Mesendoderm (in vitro differentiated cells): ENCODE measurements around the gene GRID2.
A peak's percentile ranks its signal among the peaks of the same experiment; 100 is the strongest.

Experiments
- DNase-seq: peaks from one replicate; pipeline ENCODE4 v3.0.0; 2013
- H2AK5ac ChIP-seq: 2 replicates; pipeline ENCODE4 v1.6.1; 2013; ENCODE audit warnings: low read length, inconsistent platforms
- H2BK120ac ChIP-seq: 2 replicates; pipeline ENCODE4 v1.6.1; 2013; ENCODE audit warnings: low read depth, mild to moderate bottlenecking, low read length, moderate library complexity, mixed read lengths
- H2BK15ac ChIP-seq: replicated peaks from 2 replicates; pipeline ENCODE4 v1.6.1; 2013; ENCODE audit warnings: low read depth, mild to moderate bottlenecking, moderate library complexity
- H2BK5ac ChIP-seq: 2 replicates; pipeline ENCODE4 v1.6.1; 2013; ENCODE audit warnings: low read length, inconsistent platforms
- H3K18ac ChIP-seq: 2 replicates; pipeline ENCODE4 v1.6.1; 2013; ENCODE audit warnings: mild to moderate bottlenecking, low read length, mixed read lengths
- H3K23ac ChIP-seq: one replicate; pipeline ENCODE4 v1.6.1; 2013; ENCODE audit warnings: low read length
- H3K27ac ChIP-seq: 2 replicates; pipeline ENCODE4 v1.5.1; 2013; ENCODE audit warnings: low read depth, mild to moderate bottlenecking, inconsistent platforms, low read length, moderate library complexity
- H3K27me3 ChIP-seq: 2 replicates; pipeline ENCODE4 v1.6.1; 2013; ENCODE audit warnings: low read length, control low read depth, mild to moderate bottlenecking, inconsistent platforms; ENCODE audit not compliant: insufficient read depth, poor library complexity
- H3K36me3 ChIP-seq: 2 replicates; pipeline ENCODE4 v1.6.1; 2013; ENCODE audit warnings: low read length, inconsistent platforms; ENCODE audit not compliant: control insufficient read depth, insufficient read depth
- H3K4ac ChIP-seq: one replicate; pipeline ENCODE4 v1.6.1; 2013; ENCODE audit warnings: low read depth, mild to moderate bottlenecking, low read length, moderate library complexity
- H3K4me1 ChIP-seq: 2 replicates; pipeline ENCODE4 v1.6.1; 2013; ENCODE audit warnings: low read depth, low read length, inconsistent platforms; ENCODE audit not compliant: control insufficient read depth
- H3K4me2 ChIP-seq: 2 replicates; pipeline ENCODE4 v1.6.1; 2013; ENCODE audit warnings: low read length
- H3K4me3 ChIP-seq: 2 replicates; pipeline ENCODE4 v1.5.1; 2013; ENCODE audit warnings: mild to moderate bottlenecking, low read length
- H3K56ac ChIP-seq: one replicate; pipeline ENCODE4 v1.6.1; 2013; ENCODE audit warnings: low read length
- H3K79me1 ChIP-seq: 2 replicates; pipeline ENCODE4 v1.6.1; 2013; ENCODE audit warnings: low read length, inconsistent platforms
- H3K79me2 ChIP-seq: 2 replicates; pipeline ENCODE4 v1.6.1; 2013; ENCODE audit warnings: mild to moderate bottlenecking, low read length; ENCODE audit not compliant: control insufficient read depth, insufficient read depth
- H3K9ac ChIP-seq: 2 replicates; pipeline ENCODE4 v1.6.1; 2013; ENCODE audit warnings: low read length, inconsistent platforms
- H4K5ac ChIP-seq: one replicate; pipeline ENCODE4 v1.6.1; 2013; ENCODE audit warnings: low read length
- H4K8ac ChIP-seq: one replicate; pipeline ENCODE4 v1.6.1; 2013; ENCODE audit warnings: low read depth, mild to moderate bottlenecking, control low read depth, low read length, moderate library complexity
- WGBS: extraction: QIAGEN DNeasy Blood & Tissue Kit; methylation state at CpG from one replicate; pipeline ENCODE4 v1.1.7; 2013; ENCODE audit warnings: low lambda C conversion rate, missing lambda C conversion rate; ENCODE audit not compliant: insufficient coverage; ENCODE audit errors: extremely low coverage; 5-methylcytosine and 5-hydroxymethylcytosine counted together

GRID2 gene

GRCh38 chr4:93063325-93063724 lies 759.6 kb downstream of the GRID2 start:
- no peak overlapping the region for H2AK5ac ChIP-seq
- no peak overlapping the region for H2BK120ac ChIP-seq
- H2BK5ac ChIP-seq: no peak overlapping the region
- no peaks in the 10 kb centered on the region for H3K27me3 ChIP-seq
- no peak overlapping the region for H3K4me2 ChIP-seq
- no peak overlapping the region for H2BK15ac ChIP-seq
- H4K5ac ChIP-seq: no peak overlapping the region
- H3K4me1 ChIP-seq: no peaks in the 10 kb centered on the region
- H3K4me3 ChIP-seq: no peak overlapping the region
- H3K36me3 ChIP-seq: no peaks in the 10 kb centered on the region
- DNase-seq: no peak
- H3K79me2 ChIP-seq: no peaks in the 10 kb centered on the region
- H3K9ac ChIP-seq: no peak overlapping the region
- no peak overlapping the region for H3K23ac ChIP-seq
- H4K8ac ChIP-seq: no peak overlapping the region
- H3K27ac ChIP-seq: no peak overlapping the region
- no peak overlapping the region for H3K18ac ChIP-seq
- H3K4ac ChIP-seq: no peak overlapping the region
- no peaks in the 10 kb centered on the region for H3K79me1 ChIP-seq
- no peak overlapping the region for H3K56ac ChIP-seq

DNA sequence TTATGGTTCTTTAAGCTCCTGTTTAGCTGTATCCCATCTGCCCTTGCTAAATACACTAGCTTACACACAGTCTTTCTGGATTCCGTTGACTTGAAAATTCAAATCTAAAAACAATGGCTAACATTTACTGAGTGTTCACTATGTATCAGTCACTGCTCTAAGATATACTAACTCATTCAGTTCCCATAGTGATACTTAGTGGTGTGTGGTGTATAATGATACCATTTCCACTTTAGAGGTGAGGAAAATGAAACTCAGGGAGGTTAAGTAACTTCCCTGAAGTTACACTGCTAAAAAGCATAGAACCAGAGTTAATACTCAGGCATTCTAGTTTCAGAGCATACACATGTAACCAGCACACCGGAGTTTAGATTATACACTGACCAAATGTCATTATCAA lies 762.0 kb downstream of the GRID2 start:
- H2AK5ac ChIP-seq: no peak overlapping the region
- H3K4me3 ChIP-seq: no peak overlapping the region
- no CpG with 5 or more reads among the region's 2 CpGs for WGBS
- H3K79me2 ChIP-seq: no peaks in the 10 kb centered on the region
- DNase-seq: no peak
- H3K4ac ChIP-seq: no peak overlapping the region
- no peak overlapping the region for H4K8ac ChIP-seq
- no peaks in the 10 kb centered on the region for H3K4me1 ChIP-seq
- H3K23ac ChIP-seq: no peak overlapping the region
- H3K56ac ChIP-seq: no peak overlapping the region
- no peak overlapping the region for H3K18ac ChIP-seq
- H3K27me3 ChIP-seq: no peaks in the 10 kb centered on the region
- H3K36me3 ChIP-seq: no peaks in the 10 kb centered on the region
- no peaks in the 10 kb centered on the region for H3K79me1 ChIP-seq
- no peak overlapping the region for H2BK15ac ChIP-seq
- H3K9ac ChIP-seq: no peak overlapping the region
- H4K5ac ChIP-seq: no peak overlapping the region
- no peak overlapping the region for H3K4me2 ChIP-seq
- H2BK120ac ChIP-seq: no peak overlapping the region
- H2BK5ac ChIP-seq: no peak overlapping the region
- no peak overlapping the region for H3K27ac ChIP-seq

GRCh38 chr4:93066749-93067148 lies 763.0 kb downstream of the GRID2 start:
- Histone ChIP-seq H3K4me3 (no peak overlapping the region), H3K4me2 (no peak overlapping the region), H3K27me3 (no peaks in the 10 kb centered on the region), H2BK120ac (no peak overlapping the region), H2BK5ac (no peak overlapping the region), H3K23ac (no peak overlapping the region), H3K56ac (no peak overlapping the region), H3K9ac (no peak overlapping the region), H3K4me1 (no peaks in the 10 kb centered on the region), H2AK5ac (no peak overlapping the region), H3K4ac (no peak overlapping the region), H3K18ac (no peak overlapping the region), H3K79me1 (no peaks in the 10 kb centered on the region), H4K8ac (no peak overlapping the region), H3K79me2 (no peaks in the 10 kb centered on the region), H3K27ac (no peak overlapping the region), H4K5ac (no peak overlapping the region), H2BK15ac (no peak overlapping the region), H3K36me3 (no peaks in the 10 kb centered on the region)
- DNase-seq: no peak
- no CpG with 5 or more reads among the region's 1 CpG for WGBS

- Histone ChIP-seq H4K5ac (no peak overlapping the region), H3K4me2 (no peak overlapping the region), H2BK5ac (no peak overlapping the region), H3K79me2 (no peaks in the 10 kb centered on the region), H3K27ac (no peak overlapping the region), H3K9ac (no peak overlapping the region), H3K23ac (no peak overlapping the region), H3K4ac (no peak overlapping the region), H3K79me1 (no peaks in the 10 kb centered on the region), H3K56ac (no peak overlapping the region), H3K18ac (no peak overlapping the region), H2AK5ac (no peak overlapping the region), H4K8ac (no peak overlapping the region), H2BK15ac (no peak overlapping the region), H2BK120ac (no peak overlapping the region), H3K27me3 (no peaks in the 10 kb centered on the region), H3K4me3 (no peak overlapping the region), H3K4me1 (no peaks in the 10 kb centered on the region), H3K36me3 (no peaks in the 10 kb centered on the region)
- no peak for DNase-seq
These were observed 768.5 kb downstream of the GRID2 start for GRCh38 chr4:93072292-93072691.

GRCh38 chr4:93080316-93080715 lies 776.5 kb downstream of the GRID2 start:
- no peak overlapping the region for H2BK15ac ChIP-seq
- no peak overlapping the region for H3K23ac ChIP-seq
- H4K5ac ChIP-seq: no peak overlapping the region
- no peak overlapping the region for H3K9ac ChIP-seq
- H4K8ac ChIP-seq: no peak overlapping the region
- WGBS: no CpG with 5 or more reads among the region's 2 CpGs
- H2BK5ac ChIP-seq: no peak overlapping the region
- no peak overlapping the region for H3K4me3 ChIP-seq
- no peak overlapping the region for H3K4ac ChIP-seq
- no peaks in the 10 kb centered on the region for H3K27me3 ChIP-seq
- H3K79me2 ChIP-seq: no peaks in the 10 kb centered on the region
- no peak overlapping the region for H3K27ac ChIP-seq
- no peak for DNase-seq
- H3K4me1 ChIP-seq: no peaks in the 10 kb centered on the region
- no peak overlapping the region for H3K4me2 ChIP-seq
- no peak overlapping the region for H2AK5ac ChIP-seq
- no peak overlapping the region for H3K18ac ChIP-seq
- no peaks in the 10 kb centered on the region for H3K79me1 ChIP-seq
- no peak overlapping the region for H3K56ac ChIP-seq
- H2BK120ac ChIP-seq: no peak overlapping the region
- no peaks in the 10 kb centered on the region for H3K36me3 ChIP-seq

DNA sequence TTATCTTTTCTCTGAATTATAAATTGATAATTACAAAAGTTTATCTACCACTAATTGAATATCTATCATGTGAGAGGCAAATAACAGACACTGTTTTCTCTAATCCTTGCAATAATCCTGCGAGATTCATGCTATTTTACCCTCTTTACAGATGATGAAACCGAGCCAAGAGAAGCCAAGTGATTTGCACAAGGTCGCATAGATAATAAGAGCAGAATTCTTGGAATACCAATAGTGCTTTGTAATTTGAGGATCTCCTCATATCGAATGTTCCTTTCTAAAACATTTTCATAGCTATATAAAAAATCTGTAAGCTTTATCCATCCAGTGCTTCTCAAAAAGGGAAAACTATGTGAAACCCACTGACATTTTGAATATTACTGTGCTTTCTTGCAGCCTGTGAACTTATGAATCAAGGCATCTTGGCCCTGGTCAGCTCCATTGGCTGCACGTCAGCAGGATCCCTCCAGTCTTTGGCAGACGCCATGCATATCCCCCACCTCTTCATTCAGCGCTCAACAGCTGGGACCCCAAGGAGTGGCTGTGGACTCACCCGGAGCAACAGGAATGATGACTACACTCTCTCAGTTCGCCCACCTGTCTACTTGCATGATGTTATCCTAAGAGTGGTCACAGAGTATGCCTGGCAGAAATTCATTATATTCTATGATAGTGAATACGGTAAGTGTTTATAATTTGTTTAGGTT lies 781.0 kb downstream of the GRID2 start:
- Histone ChIP-seq H3K4me2 (no peak overlapping the region), H4K8ac (no peak overlapping the region), H3K18ac (no peak overlapping the region), H3K56ac (no peak overlapping the region), H3K4me3 (no peak overlapping the region), H3K4me1 (no peaks in the 10 kb centered on the region), H3K36me3 (no peaks in the 10 kb centered on the region), H2BK120ac (no peak overlapping the region), H3K79me1 (no peaks in the 10 kb centered on the region), H3K27ac (no peak overlapping the region), H3K27me3 (no peaks in the 10 kb centered on the region), H3K23ac (no peak overlapping the region), H2AK5ac (no peak overlapping the region), H3K9ac (no peak overlapping the region), H3K4ac (no peak overlapping the region), H4K5ac (no peak overlapping the region), H2BK5ac (no peak overlapping the region), H2BK15ac (no peak overlapping the region), H3K79me2 (no peaks in the 10 kb centered on the region)
- 100% methylated on average over 1 of the region's 10 CpGs for WGBS
- DNase-seq: peak; percentile 81
